ENCODE measurements around the gene CASKIN2. TPM values are rescaled to one million over a fixed set of nuclear protein-coding genes. Genes with fewer than 3 reads are reported as not detected.

Gene CASKIN2
- total RNA-seq, 2 experiments from 2014 or later: 1.0 to 1.1 TPM

DNA sequence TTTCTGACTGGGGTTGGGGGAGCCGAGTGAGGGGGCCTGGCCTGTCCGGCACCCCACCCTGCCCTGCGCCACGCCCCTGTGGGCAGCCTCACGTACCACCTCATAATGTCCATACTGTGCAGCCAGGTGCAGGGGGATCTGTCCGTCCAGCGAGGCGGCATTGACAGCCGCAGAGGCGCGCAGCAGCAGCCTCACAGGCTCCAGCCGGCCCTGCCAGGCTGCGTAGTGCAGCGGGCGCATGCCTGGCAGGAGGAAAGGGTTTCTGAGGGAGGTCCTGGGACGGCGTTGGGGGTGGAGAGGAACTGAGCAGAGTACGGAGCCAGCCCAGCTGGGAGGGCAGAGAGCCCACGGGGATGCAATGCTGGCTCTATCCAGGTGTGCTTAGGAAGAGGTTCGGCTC, 8.4 kb downstream of the CASKIN2 start:
- no peak for DNase-seq
- Mint-ChIP-seq H3K36me3 (ENCODE audit: low read depth) (no peaks in the 10 kb centered on the region), H3K9me3 (no peaks in the 10 kb centered on the region), H3K4me1 (ENCODE audit: low read depth) (no peaks in the 10 kb centered on the region), H3K27ac (no peak overlapping the region), H3K27me3 (ENCODE audit: low read depth) (no peaks in the 10 kb centered on the region), H3K4me3 (no peak overlapping the region)
- CTCF ChIA-PET: no interaction called here
- intact Hi-C loops (cut with micrococcal nuclease): no loop called here

GRCh38 chr17:75506134-75506533, 9.2 kb downstream of the CASKIN2 start:
- H3K9me3 Mint-ChIP-seq: no peaks in the 10 kb centered on the region
- intact Hi-C loops (cut with micrococcal nuclease): no loop called here
- no peaks in the 10 kb centered on the region for H3K36me3 Mint-ChIP-seq (ENCODE audit: low read depth)
- CTCF ChIA-PET: interaction anchor here (0.5 to 0.6 kb wide), 4 partner anchors 87 to 712 kb away, joined by 3 to 5 read pairs (median 4); no protein-coding TSS in a partner anchor
- H3K27me3 Mint-ChIP-seq (ENCODE audit: low read depth): no peaks in the 10 kb centered on the region
- no peak overlapping the region for H3K4me3 Mint-ChIP-seq
- no peak for DNase-seq
- H3K4me1 Mint-ChIP-seq (ENCODE audit: low read depth): no peaks in the 10 kb centered on the region
- no peak overlapping the region for H3K27ac Mint-ChIP-seq

GRCh38 chr17:75505640-75506039, 9.7 kb downstream of the CASKIN2 start:
- H3K4me1 Mint-ChIP-seq (ENCODE audit: low read depth): no peaks in the 10 kb centered on the region
- no peaks in the 10 kb centered on the region for H3K9me3 Mint-ChIP-seq
- DNase-seq: no peak
- CTCF ChIA-PET: interaction anchor here (0.5 to 1.3 kb wide), 5 partner anchors 75 to 712 kb away, joined by 3 to 5 read pairs (median 4); no protein-coding TSS in a partner anchor
- no peaks in the 10 kb centered on the region for H3K36me3 Mint-ChIP-seq (ENCODE audit: low read depth)
- no peaks in the 10 kb centered on the region for H3K27me3 Mint-ChIP-seq (ENCODE audit: low read depth)
- intact Hi-C loops (cut with micrococcal nuclease): no loop called here
- no peak overlapping the region for H3K27ac Mint-ChIP-seq
- no peak overlapping the region for H3K4me3 Mint-ChIP-seq

- intact Hi-C loops (cut with micrococcal nuclease): no loop called here
- Mint-ChIP-seq H3K9me3 (no peaks in the 10 kb centered on the region), H3K27me3 (ENCODE audit: low read depth) (no peaks in the 10 kb centered on the region), H3K36me3 (ENCODE audit: low read depth) (no peaks in the 10 kb centered on the region), H3K4me1 (ENCODE audit: low read depth) (no peaks in the 10 kb centered on the region), H3K27ac (no peak overlapping the region), H3K4me3 (no peak overlapping the region)
- CTCF ChIA-PET: interaction anchor here (0.7 to 1.3 kb wide), 2 partner anchors 29 to 76 kb away, joined by 3 to 4 read pairs; no protein-coding TSS in a partner anchor
- DNase-seq: no peak
Observed at GRCh38 chr17:75505152-75505409, 10.3 kb downstream of the CASKIN2 start.

- Mint-ChIP-seq H3K27ac (no peak overlapping the region), H3K36me3 (ENCODE audit: low read depth) (no peaks in the 10 kb centered on the region), H3K27me3 (ENCODE audit: low read depth) (no peaks in the 10 kb centered on the region), H3K4me3 (no peak overlapping the region), H3K9me3 (no peaks in the 10 kb centered on the region), H3K4me1 (ENCODE audit: low read depth) (no peaks in the 10 kb centered on the region)
- peak; percentile 41 for DNase-seq
- CTCF ChIA-PET: interaction anchor here (0.7 to 1.7 kb wide), 3 partner anchors 10 to 76 kb away, joined by 3 to 6 read pairs (median 4); no protein-coding TSS in a partner anchor
- intact Hi-C loops (cut with micrococcal nuclease): no loop called here
Observed at GRCh38 chr17:75504347-75505151, 10.8 kb downstream of the CASKIN2 start.

- no peak for DNase-seq
- Mint-ChIP-seq H3K27ac (no peak overlapping the region), H3K36me3 (ENCODE audit: low read depth) (no peaks in the 10 kb centered on the region), H3K4me3 (no peak overlapping the region), H3K4me1 (ENCODE audit: low read depth) (no peaks in the 10 kb centered on the region), H3K9me3 (no peaks in the 10 kb centered on the region), H3K27me3 (ENCODE audit: low read depth) (no peaks in the 10 kb centered on the region)
- intact Hi-C loops (cut with micrococcal nuclease): no loop called here
- CTCF ChIA-PET: interaction anchor here (0.6 to 1.7 kb wide), 2 partner anchors 10 to 28 kb away, joined by 4 to 6 read pairs; no protein-coding TSS in a partner anchor
Observed at GRCh38 chr17:75503976-75504346, 11.4 kb downstream of the CASKIN2 start.

GRCh38 chr17:75503337-75503950, 11.9 kb downstream of the CASKIN2 start:
- DNase-seq: no peak
- H3K27me3 Mint-ChIP-seq (ENCODE audit: low read depth): no peaks in the 10 kb centered on the region
- H3K4me1 Mint-ChIP-seq (ENCODE audit: low read depth): no peaks in the 10 kb centered on the region
- CTCF ChIA-PET: interaction anchor here (0.6 to 1.7 kb wide), 5 partner anchors 11 to 246 kb away, joined by 3 to 6 read pairs (median 3); no protein-coding TSS in a partner anchor
- no peaks in the 10 kb centered on the region for H3K36me3 Mint-ChIP-seq (ENCODE audit: low read depth)
- no peaks in the 10 kb centered on the region for H3K9me3 Mint-ChIP-seq
- H3K27ac Mint-ChIP-seq: no peak overlapping the region
- no peak overlapping the region for H3K4me3 Mint-ChIP-seq
- intact Hi-C loops (cut with micrococcal nuclease): no loop called here

- no peak overlapping the region for H3K27ac Mint-ChIP-seq
- H3K36me3 Mint-ChIP-seq (ENCODE audit: low read depth): no peaks in the 10 kb centered on the region
- intact Hi-C loops (cut with micrococcal nuclease): no loop called here
- no peak overlapping the region for H3K4me3 Mint-ChIP-seq
- H3K9me3 Mint-ChIP-seq: no peaks in the 10 kb centered on the region
- peaks cover 5% of the 10 kb centered on the region for H3K4me1 Mint-ChIP-seq (ENCODE audit: low read depth)
- H3K27me3 Mint-ChIP-seq (ENCODE audit: low read depth): no peaks in the 10 kb centered on the region
- no peak for DNase-seq
- CTCF ChIA-PET: interaction anchor here (0.7 to 1.7 kb wide), 4 partner anchors 11 to 247 kb away, joined by 3 to 6 read pairs (median 3); no protein-coding TSS in a partner anchor
Observed at GRCh38 chr17:75502721-75503329, 12.5 kb downstream of the CASKIN2 start.

DNA sequence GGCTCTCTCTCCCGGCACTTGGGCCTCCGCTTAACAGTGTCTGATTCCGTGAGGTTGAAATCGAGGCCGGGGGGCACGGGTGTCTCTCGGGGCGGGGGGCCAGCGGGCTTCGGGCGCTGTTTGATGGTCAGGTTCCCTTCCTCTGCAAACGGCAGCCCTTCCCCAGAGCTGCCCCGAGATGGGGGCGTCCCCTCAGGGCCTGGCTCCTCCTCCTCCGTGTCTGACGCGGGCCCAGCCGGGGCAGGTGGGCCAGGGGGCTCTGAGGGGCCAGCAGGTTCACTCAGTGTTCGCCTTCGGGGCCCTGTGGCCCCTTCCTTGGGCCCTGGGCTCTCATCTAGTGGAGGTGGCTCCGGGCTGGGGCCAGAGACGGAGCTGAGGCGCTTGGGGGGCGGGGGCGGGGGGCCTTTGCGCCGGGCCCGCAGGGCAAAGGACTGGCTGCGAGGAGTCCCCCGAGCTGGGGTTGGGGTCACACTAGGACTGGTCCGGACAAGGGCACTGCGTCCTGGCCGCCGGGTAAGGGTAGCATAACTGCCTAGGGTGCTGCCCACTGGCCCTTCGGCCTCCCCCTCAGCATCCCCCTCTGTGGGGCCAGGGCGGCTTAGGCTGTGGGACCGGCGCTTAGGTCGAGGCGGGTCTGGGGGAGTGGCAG, 13.1 kb downstream of the CASKIN2 start:
- CTCF ChIA-PET: interaction anchor here (0.9 to 1.2 kb wide), 2 partner anchors 14 to 248 kb away, joined by 3 to 4 read pairs; partner anchors contain the start of gene TSEN54
- H3K36me3 Mint-ChIP-seq (ENCODE audit: low read depth): no peaks in the 10 kb centered on the region
- H3K4me3 Mint-ChIP-seq: no peak overlapping the region
- H3K27ac Mint-ChIP-seq: no peak overlapping the region
- H3K4me1 Mint-ChIP-seq (ENCODE audit: low read depth): peaks cover 7% of the 10 kb centered on the region
- intact Hi-C loops (cut with micrococcal nuclease): no loop called here
- no peak for DNase-seq
- no peaks in the 10 kb centered on the region for H3K27me3 Mint-ChIP-seq (ENCODE audit: low read depth)
- H3K9me3 Mint-ChIP-seq: no peaks in the 10 kb centered on the region

DNA sequence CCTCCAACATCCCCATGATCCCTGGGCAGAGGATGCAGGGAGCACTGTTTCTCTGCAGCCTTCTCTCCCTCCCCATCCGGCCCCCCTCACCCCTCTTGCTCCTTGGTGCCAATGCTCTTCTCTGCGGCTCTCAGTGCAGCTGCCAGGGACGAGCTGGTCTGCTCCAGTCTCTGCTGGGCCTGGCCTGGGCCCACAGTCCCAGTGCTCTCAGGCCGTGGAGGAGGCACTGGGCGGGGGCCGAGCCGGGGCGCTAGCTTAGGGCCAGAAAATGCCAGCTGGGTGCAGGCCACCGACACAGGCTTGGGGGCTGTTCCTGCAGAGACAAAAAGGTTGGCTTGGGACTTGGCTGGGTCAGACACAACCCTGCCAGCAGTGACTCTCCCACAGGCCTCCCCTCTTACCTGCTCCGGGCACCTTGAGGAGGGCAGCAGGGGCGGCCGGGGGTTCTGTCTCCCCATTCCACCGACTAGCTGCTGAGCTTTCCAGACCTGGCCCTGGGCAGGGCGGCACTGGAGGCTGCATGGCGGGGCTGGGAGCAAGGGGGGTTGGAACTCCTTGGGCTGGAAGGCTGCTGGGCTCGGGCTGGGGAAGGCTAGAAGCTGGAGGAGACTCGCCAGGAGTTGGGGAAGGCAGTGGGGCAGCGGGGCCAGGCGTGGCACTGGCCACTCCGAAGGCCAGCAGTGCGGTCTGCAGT, 13.8 kb downstream of the CASKIN2 start:
- no peaks in the 10 kb centered on the region for H3K36me3 Mint-ChIP-seq (ENCODE audit: low read depth)

DNA sequence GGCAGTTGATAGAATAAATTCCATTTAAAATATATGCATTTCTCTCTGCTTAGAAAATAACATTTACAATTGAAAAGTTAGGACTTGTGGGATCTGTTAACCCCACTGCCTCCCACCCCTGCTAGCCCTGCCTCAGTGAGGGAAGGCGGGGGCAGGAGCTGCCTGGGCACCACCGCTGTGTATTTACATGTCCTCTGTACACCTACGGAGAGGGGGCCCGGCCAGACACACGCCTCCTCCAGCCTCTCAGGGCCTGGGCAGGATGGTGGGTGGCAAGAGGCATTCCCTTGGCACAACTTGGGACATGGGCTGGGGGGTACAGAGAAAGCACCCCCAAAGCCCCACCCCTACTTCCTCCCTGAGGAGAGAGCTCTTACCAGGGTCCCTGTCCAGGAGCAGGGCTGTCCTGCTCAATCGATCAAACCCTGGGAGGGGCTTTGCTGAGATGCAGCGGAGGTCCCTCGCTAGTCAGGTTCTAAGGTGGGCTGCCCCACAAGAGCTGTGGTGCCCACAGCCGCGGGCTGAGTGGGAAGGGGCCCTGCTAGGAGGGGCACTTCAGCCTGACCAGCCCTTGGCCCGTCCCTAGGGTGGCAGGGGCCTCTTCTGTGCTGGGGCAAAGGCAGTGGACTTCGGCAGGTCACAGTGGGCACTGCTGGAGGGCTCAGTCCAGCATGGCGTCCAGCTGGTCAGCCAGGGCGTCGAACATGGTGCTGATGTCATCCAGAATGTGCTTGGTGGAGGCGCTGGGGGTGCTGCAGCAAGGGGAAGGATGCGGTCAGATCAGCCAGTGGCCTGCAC, 14.7 kb downstream of the CASKIN2 start:
- no peaks in the 10 kb centered on the region for H3K9me3 Mint-ChIP-seq
- CTCF ChIA-PET: no interaction called here
- H3K4me1 Mint-ChIP-seq (ENCODE audit: low read depth): peaks cover 7% of the 10 kb centered on the region
- DNase-seq: no peak
- H3K36me3 Mint-ChIP-seq (ENCODE audit: low read depth): no peaks in the 10 kb centered on the region
- no peak overlapping the region for H3K4me3 Mint-ChIP-seq
- intact Hi-C loops (cut with micrococcal nuclease): no loop called here
- H3K27me3 Mint-ChIP-seq (ENCODE audit: low read depth): no peaks in the 10 kb centered on the region
- no peak overlapping the region for H3K27ac Mint-ChIP-seq

More for the DNA sequence above, 13.8 kb downstream of the CASKIN2 start:
- Mint-ChIP-seq H3K27ac (no peak overlapping the region), H3K9me3 (no peaks in the 10 kb centered on the region), H3K4me3 (no peak overlapping the region), H3K4me1 (ENCODE audit: low read depth) (peaks cover 7% of the 10 kb centered on the region), H3K27me3 (ENCODE audit: low read depth) (no peaks in the 10 kb centered on the region)
- intact Hi-C loops (cut with micrococcal nuclease): no loop called here
- DNase-seq: no peak
- CTCF ChIA-PET: interaction anchor here (1.2 kb wide), 1 partner anchor 15 kb away, joined by 4 read pairs; the partner anchor contains the start of gene TSEN54
